Thyroid gland (tissue), 4 donors: ENCODE data around the gene DYNC1I1.

Source experiments
- POLR2A ChIP-seq, 2 donors: fragments of 450-650 bp; IDR thresholded peaks; one replicate each; pipeline ENCODE4 v1.6.1; 2017; ENCODE audit warnings: antibody characterized with exemption in 2 of 2, mild to moderate bottlenecking in 2 of 2, moderate library complexity in 1 of 2
- TF ChIP-seq, protein P1 (sequence below), 6 experiments: fragments of 200-600 bp in 3 of 6; fragments of 450-650 bp in 3 of 6; sonication (generic) in 3 of 6; IDR thresholded peaks; one replicate each; pipeline ENCODE4 v1.5.1; 2016 to 2019; ENCODE audit warnings: antibody characterized with exemption in 6 of 6, mild to moderate bottlenecking in 2 of 6, inconsistent platforms in 1 of 6, moderate library complexity in 1 of 6

- TF ChIP-seq POLR2A (IDR thresholded peaks at IDR 0.05), result no peak
- TF ChIP-seq, protein P1, sequence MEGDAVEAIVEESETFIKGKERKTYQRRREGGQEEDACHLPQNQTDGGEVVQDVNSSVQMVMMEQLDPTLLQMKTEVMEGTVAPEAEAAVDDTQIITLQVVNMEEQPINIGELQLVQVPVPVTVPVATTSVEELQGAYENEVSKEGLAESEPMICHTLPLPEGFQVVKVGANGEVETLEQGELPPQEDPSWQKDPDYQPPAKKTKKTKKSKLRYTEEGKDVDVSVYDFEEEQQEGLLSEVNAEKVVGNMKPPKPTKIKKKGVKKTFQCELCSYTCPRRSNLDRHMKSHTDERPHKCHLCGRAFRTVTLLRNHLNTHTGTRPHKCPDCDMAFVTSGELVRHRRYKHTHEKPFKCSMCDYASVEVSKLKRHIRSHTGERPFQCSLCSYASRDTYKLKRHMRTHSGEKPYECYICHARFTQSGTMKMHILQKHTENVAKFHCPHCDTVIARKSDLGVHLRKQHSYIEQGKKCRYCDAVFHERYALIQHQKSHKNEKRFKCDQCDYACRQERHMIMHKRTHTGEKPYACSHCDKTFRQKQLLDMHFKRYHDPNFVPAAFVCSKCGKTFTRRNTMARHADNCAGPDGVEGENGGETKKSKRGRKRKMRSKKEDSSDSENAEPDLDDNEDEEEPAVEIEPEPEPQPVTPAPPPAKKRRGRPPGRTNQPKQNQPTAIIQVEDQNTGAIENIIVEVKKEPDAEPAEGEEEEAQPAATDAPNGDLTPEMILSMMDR (IDR thresholded peaks at IDR 0.05), result no peak
Observed at GRCh38 chr7:95793658-95794057, 21.3 kb downstream of the DYNC1I1 start.
